ENCODE data around the gene TMA7B.
"Not testable (repeated sequence)": the region's sequence is repeated elsewhere in the genome, so short reads cannot be mapped to it uniquely, and the experiment has no call there.

TMA7B gene

DNA sequence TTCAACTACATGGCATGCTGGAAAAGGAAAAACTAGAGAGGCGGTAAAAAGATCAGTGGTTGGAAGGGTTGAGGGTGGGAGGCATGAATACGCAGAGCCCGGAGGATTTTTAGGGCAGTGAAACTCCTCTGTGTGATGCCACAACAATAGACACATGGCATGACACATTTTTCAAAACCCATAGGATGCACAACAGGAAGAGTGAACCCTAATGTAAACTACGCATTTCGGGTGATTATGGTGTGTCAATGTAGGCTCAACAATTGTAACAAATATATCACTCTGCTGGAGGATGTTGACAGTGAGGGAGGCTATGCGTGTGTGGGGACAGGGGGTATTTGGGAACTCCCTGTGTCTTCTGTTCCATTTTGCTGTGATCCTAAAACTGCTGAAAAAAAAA is 18.9 kb downstream of the TMA7B start:
- no peak for DNase-seq

DNA sequence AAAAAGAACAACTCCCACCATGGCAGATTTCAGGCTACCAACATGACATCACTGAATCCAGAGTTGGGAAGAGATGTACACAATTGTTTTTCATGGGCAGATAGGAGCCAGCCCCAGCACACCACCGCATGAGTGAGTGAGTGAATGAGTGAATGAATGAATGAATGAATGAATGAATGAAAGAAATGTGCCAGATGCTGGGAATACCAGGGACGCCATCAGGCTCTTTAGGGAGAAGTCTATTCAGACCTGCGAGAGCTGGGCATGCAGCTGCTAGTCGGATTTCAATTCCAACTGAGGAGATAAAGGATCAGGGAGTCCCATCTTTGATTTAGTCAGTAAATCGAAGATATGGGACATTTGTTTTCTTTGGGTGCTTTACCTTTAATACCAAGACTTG is 19.3 kb downstream of the TMA7B start:
- DNase-seq = no peak

DNA sequence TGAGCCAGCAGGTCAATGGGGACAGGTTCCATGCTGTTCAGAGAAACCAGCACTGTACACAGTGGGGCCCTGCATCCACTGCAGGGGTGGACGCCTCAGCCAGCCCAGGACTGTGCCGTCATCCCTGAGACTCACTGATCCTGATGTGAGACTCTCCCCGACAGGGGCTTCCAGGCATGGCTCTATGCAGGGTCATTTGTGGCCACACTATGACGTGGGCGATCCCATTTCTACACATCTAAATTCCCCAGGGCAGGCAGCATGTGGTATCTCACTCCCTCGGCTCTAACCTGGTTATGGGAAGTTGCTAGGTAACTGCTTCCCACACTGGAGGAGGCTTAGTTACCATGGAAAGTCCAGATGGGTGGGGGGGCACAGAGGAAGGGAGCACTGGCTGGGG is 20.4 kb downstream of the TMA7B start:
- peak in 5 of 56 donors; percentile 10 to 18 (median 13) for DNase-seq

DNA sequence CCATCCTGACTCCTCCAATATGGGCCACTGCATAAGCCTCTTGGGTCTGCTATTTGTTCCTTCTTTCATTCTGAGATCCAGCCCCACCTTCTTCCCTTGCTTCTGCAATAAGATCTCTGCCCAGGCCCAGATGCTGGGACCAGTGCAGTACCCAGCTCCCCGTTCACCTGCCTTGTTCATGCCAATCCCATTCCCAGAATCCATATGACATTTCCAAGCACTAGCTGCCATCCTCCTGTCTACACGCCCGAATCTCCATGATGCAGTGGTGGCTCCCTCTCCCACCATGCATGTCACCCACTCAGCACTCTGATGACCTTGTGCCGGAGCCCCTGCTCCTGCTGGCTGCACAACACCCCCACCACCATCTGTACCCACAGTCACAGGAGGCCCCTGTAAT is 23.1 kb downstream of the TMA7B start:
- no peak for DNase-seq

DNA sequence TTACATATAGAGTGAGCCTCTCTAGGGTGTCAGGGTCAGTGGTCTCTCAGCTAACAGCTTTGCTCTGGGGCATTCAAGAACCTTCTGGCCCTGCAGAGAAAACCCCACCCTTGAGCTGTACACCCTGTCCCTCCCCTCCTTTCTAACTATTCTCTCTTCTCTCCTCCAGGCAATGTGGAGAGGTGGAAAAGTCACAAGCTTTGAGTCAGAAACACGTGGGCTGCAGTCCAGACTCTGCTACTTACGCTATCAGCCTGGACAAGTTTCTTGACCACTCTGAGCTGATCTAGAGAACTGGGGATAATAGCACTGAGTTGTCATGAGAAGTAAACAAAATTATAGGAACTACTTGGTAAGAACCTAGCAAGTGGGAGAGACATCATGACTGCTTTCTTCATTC is 23.8 kb downstream of the TMA7B start:
- no peak for DNase-seq

DNA sequence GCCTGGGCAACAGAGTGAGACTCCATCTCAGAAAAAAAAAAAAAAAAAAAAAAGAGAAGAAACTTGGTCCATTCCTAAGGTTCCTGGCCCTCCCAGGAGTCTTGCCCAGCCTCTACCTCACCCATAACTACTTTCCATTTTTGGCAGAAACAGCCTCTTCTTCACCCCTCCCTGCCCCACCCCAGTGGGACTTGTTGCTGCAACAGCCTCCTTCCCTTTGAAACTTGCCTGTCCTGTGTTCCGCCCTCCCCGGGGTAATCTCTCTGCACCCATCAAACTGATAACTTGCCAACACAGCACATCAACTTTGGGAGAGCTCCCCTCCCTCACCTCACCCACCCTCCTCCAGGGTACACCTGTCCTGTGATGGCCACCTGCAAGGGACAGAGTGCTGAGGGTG is 24.5 kb downstream of the TMA7B start:
- no peak for DNase-seq

DNA sequence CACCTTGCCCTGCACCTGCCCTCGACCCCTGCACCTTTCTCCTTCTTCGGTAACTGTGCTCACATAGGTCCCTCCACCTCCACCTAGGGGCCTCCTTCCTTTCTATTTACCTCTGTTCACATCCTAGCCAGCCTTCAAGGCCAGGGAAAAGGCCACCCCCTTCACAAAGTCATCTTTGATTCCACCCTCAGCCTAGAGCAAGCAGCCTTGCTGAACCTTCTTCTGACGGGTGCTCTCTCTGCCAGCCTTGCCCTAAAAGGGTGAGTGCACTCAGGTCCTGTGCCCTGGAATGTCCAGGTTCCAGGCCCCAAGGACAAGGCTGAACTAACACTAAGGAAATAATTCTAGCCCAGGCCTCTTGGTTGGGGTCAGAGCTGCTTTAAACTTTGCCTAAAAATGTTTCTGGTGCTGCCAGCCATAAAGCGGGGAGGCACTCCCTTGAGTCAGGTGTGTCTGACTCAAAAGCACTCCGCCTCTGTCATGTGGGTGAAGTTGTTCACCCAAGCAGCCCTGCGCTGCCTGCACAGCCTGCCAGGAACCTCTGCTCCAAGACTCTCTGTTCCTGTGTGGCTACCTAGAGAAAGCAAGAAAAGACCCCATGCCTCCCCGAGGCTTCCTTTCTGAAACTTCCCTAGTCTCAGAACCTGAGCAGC is 25.3 kb downstream of the TMA7B start:
- no peak for DNase-seq

DNA sequence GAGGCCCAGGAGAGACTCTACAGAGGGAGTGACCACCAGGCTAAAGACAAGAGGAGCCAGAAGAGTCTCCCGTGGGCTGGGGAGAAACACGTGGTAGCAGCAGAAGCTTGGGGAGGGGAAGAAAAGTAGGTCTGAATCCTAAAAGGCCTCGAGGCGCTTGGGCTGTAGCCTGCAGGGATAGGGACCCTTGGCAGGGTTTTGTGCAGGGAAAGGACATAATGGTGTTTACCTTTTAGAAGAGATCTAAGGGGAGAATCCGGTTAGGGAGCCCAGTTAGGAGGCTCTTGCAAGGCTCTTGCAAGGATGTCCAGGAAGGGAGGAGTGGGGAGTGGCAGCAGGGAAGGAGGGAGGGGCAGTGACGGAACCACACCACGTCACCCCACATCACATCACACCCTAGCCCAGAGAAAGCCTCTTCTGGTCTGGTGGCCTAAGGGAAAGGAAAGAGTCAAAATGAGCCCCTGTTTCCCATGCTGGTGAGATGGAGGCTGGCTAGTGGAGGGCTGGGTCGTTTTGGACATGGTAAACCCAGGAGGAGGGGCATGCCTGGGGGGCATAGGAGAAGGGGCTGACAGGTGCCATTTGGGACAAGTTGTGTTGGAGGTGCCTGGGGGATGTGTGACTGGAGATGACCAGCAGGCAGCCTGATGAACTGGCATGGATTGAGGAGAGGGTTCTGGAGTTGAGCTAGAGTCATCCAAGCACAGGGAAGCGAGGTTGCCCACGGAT is 28.4 kb downstream of the TMA7B start:
- DNase-seq = no peak

DNA sequence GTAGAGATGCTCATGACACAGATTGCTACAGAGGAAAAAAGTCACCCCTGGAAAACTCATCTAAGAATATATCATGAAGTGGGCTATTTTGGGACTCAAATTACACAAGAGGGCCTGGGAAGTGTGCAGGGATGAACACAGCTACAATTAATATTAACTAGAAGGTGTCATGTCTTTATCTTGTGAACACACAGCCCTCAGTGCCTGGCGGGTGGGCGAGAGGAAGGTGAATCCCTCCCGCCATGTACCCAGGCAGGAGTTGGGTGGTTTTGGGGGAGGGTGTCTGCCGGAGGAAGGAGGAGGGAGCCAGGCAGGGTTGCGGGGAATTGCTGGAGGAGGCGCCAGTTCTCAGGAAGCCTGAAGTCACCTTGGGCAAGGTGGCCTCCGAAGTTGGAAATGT is 29.4 kb downstream of the TMA7B start:
- no peak for DNase-seq

DNA sequence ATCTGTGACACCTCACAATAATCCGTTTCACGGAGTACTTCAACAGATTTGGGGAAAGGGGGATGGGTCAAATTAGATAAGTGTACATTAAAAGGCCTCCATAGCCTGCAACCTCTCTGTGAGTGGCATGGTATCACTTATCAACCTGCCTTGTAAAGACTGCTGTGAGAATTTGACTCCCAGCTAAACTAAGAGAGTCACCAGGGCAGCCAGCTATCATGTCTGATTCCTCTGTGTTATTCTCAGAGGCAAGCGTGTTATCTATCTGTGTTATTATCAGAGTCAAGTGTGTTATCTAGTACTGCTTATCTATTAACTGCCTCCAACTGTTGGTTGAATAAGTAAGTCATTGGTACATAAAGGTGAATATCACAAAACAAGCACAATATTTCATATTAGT is 30.5 kb downstream of the TMA7B start:
- DNase-seq = no peak

DNA sequence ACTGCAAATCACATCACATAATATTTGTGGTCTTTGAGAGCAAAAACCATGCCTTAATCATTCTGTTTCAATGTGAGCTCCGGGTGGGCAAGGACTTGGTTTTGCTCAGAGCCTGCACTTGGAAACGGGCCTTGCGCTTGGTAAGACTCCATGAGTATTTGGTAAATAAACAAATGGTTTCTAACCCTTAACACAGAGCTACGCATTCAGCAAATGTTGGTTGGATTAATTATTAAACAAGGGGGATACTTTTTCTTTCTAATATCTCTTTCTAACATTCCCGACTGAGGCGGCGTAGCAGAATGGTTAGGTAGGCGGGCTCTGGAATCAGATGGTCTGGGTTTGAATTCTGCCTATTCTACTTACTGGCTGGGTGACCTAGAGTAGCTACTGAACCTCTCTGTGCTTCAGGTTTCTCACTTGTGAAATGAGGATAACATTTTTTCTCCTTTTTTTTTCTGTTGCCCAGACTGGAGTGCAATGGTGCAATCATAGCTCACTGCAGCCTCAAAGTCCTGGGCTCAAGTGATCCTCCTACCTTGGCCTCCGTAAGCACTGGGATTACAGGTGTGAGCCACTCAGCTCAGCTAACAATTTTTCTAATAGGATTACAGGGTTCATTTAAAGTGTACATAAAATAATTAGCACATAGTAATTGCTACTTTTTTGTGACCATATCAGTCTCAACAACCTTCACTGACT is 31.1 kb downstream of the TMA7B start:
- no peak for DNase-seq

DNA sequence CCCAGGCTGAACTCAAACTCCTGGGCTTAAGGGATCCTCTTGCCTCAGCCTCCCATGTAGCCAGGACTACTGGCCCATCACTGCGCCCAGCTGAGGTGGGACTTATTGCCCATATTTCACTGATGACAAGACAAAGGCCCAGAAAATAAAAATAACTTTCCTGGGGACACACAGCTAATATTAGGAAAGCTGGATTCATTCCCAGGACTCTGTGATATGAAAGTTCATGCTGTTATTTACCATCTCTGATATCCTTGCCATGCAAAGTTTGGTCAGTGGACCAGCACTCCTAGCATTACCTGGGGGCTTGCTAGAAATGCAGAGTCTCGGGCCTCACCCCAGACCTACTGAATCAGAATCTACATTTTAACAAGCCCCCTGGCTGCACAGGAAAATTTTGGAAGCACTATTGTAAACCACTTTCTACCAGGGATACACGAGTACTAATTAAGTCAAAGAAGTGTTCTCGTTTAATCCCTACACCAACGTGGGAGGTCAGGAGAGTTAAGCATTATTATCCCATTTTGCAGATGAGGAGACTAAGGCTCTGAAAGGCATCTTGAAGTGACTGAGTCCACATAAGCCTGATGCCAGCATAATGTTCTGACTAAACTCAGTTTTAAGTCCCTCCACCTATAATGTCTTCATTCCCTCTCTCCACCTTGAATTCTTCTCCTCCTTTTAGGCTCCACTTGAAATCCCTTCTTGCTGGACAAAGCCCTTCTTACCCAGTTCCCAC is 32.1 kb downstream of the TMA7B start:
- no peak for DNase-seq

DNA sequence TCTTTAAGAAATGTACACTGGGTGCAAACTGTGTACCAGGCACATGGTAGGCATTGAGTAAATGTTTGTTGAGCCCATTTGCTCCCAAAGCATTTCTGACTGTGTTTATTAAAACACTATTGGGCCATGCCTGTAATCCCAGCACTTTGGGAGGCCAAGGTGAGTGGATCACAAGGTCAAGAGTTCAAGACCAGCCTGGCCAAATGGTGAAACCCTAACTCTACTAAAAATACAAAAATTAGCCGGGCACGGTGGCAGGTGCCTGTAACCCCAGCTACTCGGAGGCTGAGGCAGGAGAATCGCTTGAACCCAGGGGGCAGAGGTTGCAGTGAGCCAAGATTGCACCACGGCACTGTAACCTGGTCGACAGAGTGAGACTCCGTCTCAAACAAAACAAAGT is 32.7 kb downstream of the TMA7B start:
- not testable (repeated sequence) for DNase-seq

DNA sequence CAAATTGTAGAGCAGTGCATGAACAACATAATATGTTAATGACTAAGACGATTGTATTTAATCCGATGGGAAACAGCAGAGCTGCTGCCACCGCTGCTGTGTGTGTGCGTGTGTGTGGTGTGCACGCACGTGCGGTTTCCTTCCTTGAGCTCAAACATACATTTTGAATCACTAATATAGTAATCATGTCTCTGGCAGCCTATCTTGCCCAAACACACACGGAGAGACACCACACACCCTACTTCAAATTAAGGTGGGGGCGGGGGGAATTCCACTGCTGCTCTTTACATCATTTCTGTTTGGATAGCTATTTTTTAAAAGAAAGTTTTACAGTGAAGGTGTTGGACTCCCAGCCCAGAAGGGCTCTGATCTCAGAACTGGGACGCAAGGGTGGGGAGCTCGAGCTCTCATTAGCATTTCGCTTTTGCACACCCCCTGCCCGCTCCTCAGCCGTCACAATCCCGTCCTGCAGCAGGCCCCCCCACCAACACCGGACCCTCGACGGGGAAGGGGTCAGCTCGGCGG is 33.9 kb downstream of the TMA7B start:
- DNase-seq = no peak

DNA sequence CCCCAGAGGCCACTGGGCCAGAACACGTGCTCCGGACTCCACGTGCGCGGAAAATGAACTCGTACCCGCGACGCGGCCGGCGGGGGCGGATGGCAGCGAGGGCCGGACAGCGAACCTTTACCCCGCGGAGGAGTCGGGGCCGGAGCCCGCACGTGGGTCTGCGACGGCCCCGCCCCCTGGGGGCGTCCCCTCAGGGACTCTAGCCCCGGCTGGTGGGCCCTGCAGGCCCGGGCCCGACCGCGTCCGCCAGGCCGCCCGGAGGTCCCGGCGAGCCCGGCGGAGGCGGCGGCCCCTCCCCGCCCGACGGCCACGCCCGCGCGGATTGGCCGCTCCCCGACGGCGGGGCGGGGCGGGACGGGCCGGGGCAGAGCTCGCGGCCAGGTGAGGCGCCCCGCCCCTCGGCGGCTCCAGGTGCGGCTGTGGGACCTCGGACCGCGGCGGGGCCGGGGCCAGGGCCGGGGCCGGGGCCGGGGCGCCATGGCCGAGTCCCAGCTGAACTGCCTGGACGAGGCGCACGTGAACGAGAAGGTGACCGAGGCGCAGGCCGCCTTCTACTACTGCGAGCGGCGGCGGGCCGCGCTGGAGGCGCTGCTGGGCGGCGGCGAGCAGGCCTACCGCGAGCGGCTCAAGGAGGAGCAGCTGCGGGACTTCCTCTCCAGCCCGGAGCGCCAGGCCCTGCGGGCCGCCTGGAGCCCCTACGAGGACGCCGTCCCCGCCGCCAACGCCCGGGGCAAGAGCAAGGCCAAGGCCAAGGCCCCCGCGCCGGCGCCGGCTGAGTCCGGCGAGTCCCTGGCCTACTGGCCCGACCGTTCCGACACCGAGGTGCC is 34.6 kb downstream of the TMA7B start, which contains the start of gene FAM83F:
TSS of gene FAM83F (plus strand) at position 389 of the 827 bp plus-strand sequence. CDS start at position 478, 89 bp downstream.
- no peak for DNase-seq

DNA sequence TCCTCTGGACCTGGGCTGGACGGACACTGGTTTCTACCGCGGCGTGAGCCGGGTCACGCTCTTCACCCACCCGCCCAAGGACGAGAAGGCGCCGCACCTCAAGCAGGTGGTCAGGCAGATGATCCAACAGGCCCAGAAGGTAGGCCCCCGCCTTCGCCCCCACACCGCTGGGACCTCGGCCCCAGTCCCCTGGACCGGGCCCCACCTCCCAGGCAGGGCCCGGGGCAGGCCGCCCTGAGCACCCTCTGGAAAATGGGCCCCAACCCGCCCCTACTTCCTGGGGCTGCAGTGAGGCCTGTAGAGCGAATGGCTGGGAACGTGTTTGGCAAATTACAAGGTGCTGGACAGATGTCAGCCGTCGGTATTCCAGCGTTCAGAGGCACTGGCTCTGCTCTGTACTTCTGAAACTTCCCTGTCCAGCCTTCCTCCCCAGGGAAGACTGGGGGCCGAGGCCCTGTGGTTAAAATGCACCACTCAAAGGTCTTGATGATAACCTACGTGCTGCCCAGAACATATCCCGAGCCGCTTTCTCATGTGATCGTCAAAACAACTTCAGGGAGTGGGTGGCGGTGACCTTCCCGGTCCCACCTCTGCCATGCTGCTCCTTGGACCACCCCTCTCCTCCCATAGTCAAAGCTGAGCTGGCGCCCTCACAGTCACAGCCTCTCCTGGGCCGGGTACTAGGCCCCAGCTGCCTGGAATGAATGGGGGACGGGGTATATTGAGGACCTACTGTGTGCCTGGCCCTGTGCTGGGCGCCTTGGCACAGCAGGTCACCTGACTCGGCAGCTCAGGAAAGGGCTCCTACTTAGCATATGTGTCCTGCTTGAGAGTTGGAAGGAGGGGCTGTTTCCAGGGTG is 35.4 kb downstream of the TMA7B start:
- DNase-seq = no peak

DNA sequence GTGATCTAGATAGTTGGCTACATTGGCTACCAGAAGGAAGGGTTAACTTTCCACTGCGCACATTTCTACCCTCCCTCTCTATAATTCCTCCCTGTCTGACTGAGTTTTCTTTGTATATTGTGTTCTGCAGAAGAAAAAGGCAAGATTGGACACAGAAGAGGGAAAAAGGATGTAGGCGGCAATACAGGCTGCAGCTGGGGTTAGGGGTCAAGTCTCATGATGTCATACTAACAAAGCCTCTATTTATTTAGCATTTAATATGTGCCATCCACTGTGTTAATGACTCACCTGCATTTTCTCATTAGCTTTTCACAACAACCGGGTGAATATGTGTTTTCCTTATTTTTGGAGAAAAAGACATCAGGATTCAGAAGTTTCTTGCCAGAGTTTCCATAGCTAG is 36.5 kb downstream of the TMA7B start:
- DNase-seq = no peak

DNA sequence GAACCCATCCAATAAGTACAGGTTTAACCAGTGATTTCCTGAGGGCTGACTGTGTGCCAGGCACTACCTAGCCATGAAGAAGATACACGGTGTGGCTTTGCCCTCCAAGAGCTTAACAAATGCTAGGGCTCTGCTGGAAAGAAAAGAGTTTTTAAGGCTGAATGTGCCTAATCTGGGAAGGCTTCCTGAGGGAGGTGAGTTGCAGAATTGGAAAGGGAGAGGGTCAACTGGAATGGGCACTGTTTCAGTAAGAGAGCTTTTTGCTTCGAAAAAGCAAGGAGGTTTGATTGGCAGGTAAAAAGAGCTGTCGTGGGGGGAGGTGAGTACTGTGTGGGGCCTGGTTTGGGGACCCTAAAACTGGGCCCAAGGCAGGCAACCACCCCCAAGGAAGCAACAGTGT is 37.2 kb downstream of the TMA7B start:
- DNase-seq = no peak

DNA sequence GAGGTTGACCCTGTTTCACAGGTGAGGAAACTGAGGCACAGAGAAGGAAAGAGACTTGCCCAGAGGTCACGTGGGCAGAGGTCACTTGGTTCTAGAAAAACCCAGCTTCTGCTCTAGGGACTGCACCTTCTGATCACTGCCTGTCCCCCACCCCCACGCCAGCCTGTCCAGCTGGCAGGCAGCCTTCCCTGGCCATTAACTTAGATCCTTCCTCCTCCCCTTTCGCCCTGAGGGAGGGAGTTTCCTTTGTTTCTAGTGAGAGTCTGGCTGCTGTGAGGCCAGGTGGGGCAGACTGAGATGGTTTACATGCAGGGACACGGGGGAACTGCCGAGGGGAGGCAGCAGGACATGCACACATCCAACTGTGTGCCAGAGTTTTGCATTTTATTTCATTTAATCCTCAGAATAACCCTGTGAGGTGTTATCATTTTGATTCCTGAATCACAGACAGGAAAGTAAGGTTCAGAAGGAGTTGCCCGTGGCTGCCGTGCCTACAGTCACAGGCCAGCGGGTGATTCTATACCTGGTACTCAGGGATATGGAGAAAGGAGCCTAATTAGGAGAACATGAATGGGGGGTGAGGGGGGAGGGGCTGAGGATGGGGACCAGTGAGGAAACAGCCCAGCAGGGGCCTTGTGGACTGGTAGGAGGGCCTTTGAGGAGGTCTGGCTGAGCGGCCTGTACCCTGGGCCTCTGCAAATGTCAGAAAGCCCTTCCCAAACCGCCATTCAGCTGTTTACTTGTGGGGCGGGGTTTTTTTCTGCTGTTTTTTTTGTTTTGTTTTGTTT is 37.9 kb downstream of the TMA7B start:
- no peak for DNase-seq

Data from amygdala (tissue), 56 donors.